ENCODE measurements around the gene MUC3A.

The MUC3A gene

GRCh38 chr7:100947792-100948191, 1.5 kb upstream of the MUC3A start:
- DNase-seq (ENCODE audit: low spot score), result no peak

DNA sequence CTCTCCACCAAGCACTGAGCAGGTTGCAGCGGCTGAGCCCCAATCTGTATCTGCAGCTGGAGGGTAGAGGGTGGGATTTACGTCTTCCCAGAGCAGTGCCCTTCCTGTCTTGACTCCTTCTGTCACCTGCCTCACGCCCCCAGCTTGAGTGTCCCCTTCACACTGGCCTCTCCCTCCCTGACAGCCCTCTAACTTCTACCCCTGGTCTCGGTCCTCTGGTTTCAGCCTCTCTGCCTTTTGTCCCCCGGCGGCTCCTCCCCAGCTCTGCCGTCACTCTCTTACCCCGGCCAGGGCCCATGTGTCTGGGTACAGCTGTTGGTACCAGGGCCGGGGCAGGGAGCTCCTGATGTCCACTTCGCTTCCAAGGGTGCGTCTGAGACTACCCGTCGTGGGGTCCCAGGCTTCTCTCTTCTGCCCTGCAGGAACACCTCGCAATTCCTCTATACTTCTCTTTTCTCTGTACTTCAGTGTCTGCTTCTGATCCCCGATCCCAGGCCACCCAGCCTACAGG, 654 bp downstream of the MUC3A start:
- DNase-seq (ENCODE audit: low spot score), result no peak

GRCh38 chr7:100951172-100951571, 1.8 kb downstream of the MUC3A start:
- no peak for DNase-seq (ENCODE audit: low spot score)

GRCh38 chr7:100951888-100952560, 2.7 kb downstream of the MUC3A start:
- no peak for DNase-seq (ENCODE audit: low spot score)

DNA sequence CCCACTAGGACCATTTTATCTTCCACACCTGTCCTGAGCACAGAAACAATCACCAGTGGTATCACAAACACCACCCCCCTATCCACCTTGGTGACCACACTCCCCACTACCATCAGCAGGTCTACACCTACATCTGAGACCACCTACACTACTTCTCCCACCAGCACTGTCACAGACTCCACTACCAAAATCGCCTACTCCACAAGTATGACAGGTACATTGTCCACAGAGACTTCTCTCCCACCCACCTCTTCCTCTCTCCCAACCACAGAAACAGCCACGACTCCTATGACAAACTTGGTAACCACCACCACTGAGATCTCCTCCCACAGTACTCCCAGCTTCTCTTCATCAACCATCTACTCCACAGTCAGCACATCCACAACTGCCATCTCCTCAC, 3.3 kb downstream of the MUC3A start:
- no peak for DNase-seq (ENCODE audit: low spot score)

DNA sequence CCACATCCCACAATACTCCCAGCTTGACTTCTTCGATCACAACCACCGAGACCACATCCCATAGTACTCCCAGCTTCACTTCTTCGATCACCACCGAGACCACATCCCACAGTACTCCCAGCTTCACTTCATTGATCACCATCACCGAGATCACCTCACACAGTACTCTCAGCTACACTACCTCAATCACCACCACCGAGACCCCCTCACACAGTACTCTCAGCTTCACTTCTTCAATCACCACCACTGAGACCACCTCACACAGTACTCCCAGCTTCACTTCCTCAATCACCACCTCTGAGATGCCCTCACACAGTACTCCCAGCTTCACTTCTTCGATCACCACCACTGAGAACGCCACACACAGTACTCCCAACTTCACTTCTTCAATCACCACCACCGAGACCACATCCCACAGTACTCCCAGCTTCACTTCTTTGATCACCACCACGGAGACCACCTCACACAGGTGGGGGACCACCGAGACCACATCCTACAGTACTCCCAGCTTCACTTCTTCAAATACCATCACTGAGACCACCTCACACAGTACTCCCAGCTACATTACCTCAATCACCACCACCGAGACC, 8.6 kb downstream of the MUC3A start:
- no peak for DNase-seq (ENCODE audit: low spot score)

- DNase-seq (ENCODE audit: low spot score), result no peak
Measured at GRCh38 chr7:100959894-100960293, 10.6 kb downstream of the MUC3A start.

DNA sequence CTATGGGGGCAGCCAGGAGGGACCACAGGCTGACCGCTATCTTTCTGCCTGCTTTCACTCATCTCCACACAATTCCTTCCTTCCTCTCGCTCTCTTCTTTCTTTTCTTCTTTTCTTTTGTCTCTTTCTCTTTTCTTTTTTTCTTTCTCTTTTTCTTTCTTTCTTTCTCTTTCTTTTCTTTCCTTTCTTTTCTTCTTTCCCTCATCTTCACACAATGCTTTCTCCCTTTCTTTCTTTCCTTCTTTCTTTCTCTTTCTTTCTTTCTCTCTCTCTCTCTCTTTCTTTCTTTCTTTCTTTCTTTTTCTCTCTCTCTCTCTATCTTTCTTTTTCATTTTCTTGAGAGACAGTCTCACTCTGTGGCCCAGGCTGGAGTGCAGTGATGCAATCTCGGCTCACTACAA, 13.2 kb downstream of the MUC3A start:
- no peak for DNase-seq (ENCODE audit: low spot score)

- no peak for DNase-seq (ENCODE audit: low spot score)
Measured at GRCh38 chr7:100963386-100963785, 14.1 kb downstream of the MUC3A start.

GRCh38 chr7:100963874-100964273, 14.5 kb downstream of the MUC3A start:
- no peak for DNase-seq (ENCODE audit: low spot score)

DNA sequence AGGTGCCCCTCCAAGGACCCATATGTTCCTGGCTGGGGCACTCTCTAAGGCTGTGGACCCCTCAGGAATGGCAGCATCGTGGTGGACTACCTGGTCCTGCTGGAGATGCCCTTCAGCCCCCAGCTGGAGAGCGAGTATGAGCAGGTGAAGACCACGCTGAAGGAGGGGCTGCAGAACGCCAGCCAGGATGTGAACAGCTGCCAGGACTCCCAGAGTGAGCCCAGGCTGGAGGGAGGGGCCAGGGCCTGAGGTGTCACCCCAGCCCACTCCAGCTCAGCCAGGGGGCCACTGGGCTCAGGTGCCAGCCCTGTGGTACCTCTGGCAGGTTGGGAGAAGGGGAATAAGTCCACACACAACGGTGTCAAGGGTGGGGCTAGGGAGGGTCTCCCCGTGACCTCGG, 15.3 kb downstream of the MUC3A start:
- no peak for DNase-seq (ENCODE audit: low spot score)

GRCh38 chr7:100965045-100965722, 15.8 kb downstream of the MUC3A start:
- no peak for DNase-seq (ENCODE audit: low spot score)

DNA sequence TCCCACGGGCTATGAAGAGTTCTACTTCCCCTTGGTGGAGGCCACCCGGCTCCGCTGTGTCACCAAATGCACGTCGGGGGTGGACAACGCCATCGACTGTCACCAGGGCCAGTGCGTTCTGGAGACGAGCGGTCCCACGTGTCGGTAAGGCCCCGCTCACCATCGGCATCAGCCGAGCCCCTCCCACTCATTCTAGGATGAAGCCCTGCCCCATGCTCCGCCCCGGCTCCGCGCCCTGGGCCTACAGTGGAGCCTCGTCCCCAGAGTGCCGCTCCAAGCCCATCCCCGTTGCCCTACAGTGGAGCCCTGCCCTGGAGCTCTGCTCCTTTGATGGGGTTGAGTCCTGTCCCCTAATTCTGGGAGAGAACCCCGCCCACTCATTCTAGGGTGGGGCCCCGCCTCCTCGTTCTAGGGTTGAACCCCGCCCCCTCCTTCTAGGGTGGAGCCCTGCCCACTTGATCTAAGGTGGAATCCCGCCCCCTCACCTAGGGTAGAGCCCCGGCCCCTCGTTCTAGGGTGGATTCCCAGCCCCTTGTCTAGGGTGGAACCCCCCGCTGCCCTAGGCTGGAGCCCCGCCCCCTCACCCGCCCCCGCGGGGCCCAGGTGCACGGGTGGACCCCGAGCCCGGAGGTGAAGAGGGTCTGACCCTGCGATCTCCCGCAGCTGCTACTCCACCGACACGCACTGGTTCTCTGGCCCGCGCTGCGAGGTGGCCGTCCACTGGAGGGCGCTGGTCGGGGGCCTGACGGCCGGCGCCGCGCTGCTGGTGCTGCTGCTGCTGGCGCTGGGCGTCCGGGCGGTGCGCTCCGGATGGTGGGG, 16.6 kb downstream of the MUC3A start:
- DNase-seq (ENCODE audit: low spot score), result peak; percentile 13

DNA sequence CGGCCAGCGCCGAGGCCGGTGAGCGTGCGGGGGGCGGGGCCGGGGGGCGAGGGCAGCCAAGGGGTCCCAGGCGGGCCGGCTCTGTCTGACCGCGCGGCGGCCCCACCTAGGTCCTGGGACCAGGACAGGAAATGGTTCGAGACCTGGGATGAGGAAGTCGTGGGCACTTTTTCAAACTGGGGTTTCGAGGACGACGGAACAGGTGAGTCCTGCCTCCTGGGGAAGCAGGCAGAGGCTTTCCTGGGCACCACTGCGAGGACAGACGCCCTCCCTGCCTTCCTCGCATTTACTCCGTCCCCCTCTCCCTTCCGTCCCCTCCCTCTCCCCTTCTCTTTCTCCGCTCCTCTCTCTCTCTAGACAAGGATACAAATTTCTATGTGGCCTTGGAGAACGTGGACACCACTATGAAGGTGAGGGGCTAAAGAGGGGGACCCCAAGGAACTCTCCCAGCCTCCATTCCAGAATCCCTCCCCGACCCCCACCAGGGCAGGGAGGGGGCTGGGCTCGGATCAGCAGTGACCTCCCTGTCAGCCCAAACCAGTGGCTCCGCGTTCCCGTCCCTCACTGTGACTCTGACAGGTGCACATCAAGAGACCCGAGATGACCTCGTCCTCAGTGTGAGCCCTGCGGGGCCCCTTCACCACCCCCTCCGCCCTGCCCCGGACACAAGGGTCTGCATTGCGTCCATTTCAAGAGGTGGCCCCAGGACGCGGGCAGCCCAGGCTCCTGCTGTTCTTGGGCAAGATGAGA, 17.4 kb downstream of the MUC3A start:
- DNase-seq (ENCODE audit: low spot score), result no peak

GRCh38 chr7:100967292-100967863, 18.0 kb downstream of the MUC3A start:
- DNase-seq (ENCODE audit: low spot score), result no peak

DNA sequence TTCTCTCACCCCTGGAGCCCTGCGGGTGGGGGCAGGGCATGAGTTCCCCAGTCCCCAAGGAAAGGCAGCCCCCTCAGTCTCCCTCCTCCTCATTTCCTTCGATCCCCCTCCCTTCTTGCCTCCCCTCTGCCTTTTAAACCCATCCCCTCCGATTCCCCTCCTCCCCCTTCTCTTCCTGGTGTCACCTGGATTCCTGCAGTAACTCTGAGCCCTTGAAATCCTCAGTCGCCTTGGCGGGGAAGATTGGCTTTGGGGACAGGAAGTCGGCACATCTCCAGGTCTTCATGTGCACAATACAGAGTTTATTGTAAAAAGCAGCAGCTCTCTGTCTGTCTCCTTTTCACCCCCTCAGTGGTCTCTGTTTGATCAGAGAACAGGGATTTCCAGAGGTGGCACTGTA, 18.7 kb downstream of the MUC3A start:
- no peak for DNase-seq (ENCODE audit: low spot score)

GRCh38 chr7:100968650-100969049, 19.3 kb downstream of the MUC3A start:
- no peak for DNase-seq (ENCODE audit: low spot score)

DNA sequence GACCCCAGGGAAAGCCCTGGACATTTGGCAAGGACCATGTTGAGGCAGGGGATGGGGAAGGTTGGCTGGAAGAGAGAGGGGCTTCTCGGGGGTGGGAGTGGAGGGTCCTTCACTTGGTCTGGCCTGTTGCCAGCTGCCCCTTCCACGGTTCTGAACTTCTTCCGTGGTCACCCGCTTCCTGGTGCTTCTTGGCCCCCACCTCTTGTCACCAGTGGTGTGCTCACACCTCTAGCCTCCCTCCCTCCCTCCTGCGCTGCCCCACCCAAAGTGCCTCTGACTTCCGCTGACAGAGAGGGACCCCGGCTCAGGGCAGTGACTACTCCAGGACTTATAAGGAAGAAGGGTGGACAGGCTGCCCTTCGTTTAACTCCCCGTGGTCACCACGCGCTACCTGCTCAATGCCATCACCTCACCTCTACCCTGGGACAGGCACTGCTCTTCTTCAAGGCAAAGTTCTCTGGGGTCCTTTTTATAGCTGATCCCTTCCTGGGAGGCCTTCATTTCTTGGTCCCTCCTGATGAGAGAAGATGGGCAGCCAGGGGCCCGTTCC, 19.8 kb downstream of the MUC3A start, which contains the start of gene MUC12:
TSS of gene MUC12 (plus strand) at position 500 of the 550 bp plus-strand sequence. CDS start 58 bp downstream, outside the sequence.
- DNase-seq (ENCODE audit: low spot score), result no peak

DNA sequence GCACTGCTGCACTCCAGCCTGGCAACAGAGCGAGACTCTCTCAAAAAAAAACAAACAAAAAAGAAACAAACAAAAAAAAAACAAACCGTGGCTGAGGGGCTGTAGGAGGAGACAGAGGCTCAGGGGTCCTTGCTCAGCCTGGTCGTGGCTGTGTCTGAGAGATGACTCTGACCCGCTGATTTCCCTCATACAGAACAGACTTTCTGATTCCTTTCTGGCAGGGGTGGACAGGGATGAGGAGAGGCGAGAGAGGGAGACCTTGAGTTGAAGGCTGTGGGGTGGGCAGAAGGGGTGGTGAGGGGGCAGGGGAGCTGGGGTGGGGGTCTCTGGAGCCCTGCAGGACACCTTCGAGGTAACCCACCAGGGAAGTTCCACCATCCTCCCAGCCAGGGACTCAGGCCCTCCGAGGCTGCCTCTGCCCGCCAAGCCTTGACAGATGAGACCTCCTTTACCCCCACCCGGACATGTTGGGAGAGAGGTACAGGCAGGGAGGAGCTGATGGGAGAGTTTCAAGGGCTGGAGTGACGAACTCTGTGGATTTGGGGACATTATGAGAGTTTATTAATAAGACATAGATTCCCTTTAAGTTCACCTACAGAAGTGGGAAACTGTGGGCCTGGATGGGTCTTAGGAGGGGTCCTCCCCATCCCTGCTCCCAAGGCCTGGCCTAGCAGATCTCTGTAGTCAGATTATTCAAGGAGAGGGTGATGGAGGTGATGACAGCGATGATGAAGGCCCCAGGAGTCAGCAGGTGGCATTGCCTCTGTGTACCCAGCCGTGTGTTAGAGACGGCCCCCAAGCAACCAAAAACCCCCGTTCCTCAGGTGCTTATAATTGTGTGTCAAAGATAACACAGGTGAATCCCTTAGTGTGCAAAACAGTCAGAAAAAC, 22.0 kb downstream of the MUC3A start:
- no peak for DNase-seq (ENCODE audit: low spot score)

GRCh38 chr7:100972002-100972347, 22.6 kb downstream of the MUC3A start:
- no peak for DNase-seq (ENCODE audit: low spot score)
